ENCODE data around the gene AK8.
A peak's percentile ranks its signal among the peaks of the same experiment; 100 is the strongest.

The AK8 gene, protein sequence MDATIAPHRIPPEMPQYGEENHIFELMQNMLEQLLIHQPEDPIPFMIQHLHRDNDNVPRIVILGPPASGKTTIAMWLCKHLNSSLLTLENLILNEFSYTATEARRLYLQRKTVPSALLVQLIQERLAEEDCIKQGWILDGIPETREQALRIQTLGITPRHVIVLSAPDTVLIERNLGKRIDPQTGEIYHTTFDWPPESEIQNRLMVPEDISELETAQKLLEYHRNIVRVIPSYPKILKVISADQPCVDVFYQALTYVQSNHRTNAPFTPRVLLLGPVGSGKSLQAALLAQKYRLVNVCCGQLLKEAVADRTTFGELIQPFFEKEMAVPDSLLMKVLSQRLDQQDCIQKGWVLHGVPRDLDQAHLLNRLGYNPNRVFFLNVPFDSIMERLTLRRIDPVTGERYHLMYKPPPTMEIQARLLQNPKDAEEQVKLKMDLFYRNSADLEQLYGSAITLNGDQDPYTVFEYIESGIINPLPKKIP

GRCh38 chr9:132877824-132878694 is at the start of gene AK8:
Gene AK8, minus strand, starts transcription at chr9:132878284. Its CDS starts 29 bp downstream, at chr9:132878255.
- peak; percentile 26 to 71 (median 51) for DNase-seq (ENCODE audit: low read depth in 3 of 3, low spot score in 1 of 3)

DNA sequence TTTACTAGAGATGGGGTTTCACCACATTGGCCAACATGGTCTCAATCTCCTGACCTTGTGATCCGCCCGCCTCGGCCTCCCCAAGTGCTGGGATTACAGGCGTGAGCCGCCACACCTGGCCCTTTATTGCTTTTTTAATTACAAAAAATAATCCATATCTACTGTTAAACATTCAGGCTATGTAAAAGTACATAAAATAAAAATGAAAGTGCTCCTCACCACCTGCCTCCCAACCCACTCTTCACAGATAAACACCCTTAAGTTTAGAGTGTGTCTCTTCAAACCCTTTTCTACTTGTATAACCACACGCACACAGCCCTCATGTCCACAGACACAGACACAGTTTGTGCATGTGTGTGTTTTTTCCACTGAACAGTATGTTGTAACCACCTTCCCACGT is 49.6 kb upstream of the AK8 start:
- no peak for DNase-seq (ENCODE audit: low read depth in 3 of 3, low spot score in 1 of 3)

- no peak for DNase-seq (ENCODE audit: low read depth in 3 of 3, low spot score in 1 of 3)
Measured at GRCh38 chr9:132923346-132923902, 45.3 kb upstream of the AK8 start.

DNA sequence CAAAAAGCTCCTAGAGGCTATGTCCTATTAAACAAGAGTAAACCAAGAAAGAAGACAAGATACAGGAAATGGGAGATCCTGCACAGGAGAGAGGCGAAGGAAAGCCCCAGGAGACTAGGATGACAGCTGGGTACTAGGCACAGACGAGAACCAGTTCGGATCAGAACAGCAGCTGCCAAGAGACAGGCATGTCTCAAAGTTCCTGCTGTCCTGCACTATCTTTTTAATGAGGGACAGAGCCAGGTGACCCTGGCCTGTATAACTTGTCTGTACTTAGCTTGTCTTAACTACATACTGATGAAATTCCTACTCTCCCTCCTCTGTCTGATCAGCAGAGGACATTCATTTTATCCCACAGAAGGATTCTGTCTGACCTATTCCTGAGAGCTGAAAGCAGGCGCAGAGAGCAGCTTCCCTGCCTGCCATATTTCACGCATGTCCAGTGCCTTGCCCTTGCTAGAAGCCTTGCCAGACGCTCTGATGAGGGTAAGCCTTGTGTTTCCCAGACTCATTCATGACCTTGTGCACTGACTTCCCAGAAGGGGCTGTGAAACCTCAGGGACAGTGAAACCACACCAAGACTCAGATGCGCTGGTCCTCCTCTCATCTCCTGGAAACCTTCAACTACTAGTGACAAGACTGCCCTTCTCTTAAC is 41.7 kb upstream of the AK8 start:
- no peak for DNase-seq (ENCODE audit: low read depth in 3 of 3, low spot score in 1 of 3)

GRCh38 chr9:132914924-132915323 is 36.8 kb upstream of the AK8 start:
- no peak for DNase-seq (ENCODE audit: low read depth in 3 of 3, low spot score in 1 of 3)

DNA sequence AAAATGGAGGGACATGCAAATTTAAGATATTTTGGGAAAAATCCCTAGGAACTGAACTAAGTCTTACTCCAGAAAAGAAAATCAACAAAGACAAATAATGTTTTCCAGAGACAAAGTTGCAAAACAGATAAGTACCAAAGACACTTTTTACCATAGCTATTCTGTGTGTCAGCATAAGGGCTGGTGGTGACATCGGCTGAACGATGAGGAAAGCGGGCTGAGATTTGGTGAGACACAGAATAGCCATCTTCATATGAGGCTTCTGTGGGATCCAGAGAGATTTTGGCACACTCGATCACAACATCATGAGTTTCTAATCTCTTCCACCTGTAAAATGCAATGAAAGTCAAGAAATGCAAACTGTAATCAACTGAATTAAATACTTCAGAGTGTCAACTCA is 34.0 kb upstream of the AK8 start:
- no peak for DNase-seq (ENCODE audit: low read depth in 3 of 3, low spot score in 1 of 3)

- DNase-seq (ENCODE audit: low read depth in 3 of 3, low spot score in 1 of 3) = no peak
Measured at GRCh38 chr9:132910376-132910775, 32.3 kb upstream of the AK8 start.

GRCh38 chr9:132909311-132909710 is 31.2 kb upstream of the AK8 start:
- DNase-seq (ENCODE audit: low read depth in 3 of 3, low spot score in 1 of 3) = no peak

DNA sequence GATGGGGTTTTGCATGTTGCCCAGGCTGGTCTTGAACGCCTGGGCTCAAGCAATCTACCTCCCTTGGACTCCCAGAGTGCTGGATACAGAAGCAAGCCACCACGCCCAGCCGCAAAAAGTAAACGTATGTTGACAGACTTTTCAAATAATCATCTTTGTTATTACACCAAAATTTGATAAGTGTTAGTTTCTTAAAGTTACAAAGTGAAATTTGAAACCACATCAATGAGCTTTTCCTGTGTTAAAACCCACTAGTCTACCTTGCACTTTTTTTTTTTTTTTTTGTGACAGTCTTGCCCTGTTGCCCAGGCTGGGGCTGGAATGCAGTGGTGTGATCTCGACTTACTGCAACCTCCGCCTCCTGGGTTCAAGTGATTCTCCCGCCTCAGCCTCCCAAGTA is 30.6 kb upstream of the AK8 start:
- no peak for DNase-seq (ENCODE audit: low read depth in 3 of 3, low spot score in 1 of 3)

DNA sequence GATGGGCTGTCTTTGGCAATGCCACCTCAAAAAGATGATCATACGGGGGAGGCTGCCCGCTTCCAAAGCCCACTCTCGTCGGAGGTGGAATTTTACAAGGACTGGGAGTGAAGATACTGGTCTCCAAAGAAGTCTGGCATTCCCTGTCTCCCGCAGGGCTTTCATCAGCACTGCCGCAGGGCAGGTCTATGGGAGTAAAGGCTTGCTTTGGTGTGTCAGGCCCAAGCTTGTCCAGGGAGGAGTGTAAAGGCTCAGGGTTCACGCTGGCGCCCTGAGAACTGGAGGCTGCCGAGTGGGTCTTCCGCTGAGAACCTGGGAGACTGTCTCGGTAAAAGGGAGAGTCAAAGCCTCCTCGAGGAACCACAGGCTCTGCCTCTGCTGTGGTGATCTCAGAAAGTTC is 27.6 kb upstream of the AK8 start:
- DNase-seq (ENCODE audit: low read depth in 3 of 3, low spot score in 1 of 3) = no peak

- no peak for DNase-seq (ENCODE audit: low read depth in 3 of 3, low spot score in 1 of 3)
Measured at GRCh38 chr9:132903574-132904492, 25.7 kb upstream of the AK8 start.

DNA sequence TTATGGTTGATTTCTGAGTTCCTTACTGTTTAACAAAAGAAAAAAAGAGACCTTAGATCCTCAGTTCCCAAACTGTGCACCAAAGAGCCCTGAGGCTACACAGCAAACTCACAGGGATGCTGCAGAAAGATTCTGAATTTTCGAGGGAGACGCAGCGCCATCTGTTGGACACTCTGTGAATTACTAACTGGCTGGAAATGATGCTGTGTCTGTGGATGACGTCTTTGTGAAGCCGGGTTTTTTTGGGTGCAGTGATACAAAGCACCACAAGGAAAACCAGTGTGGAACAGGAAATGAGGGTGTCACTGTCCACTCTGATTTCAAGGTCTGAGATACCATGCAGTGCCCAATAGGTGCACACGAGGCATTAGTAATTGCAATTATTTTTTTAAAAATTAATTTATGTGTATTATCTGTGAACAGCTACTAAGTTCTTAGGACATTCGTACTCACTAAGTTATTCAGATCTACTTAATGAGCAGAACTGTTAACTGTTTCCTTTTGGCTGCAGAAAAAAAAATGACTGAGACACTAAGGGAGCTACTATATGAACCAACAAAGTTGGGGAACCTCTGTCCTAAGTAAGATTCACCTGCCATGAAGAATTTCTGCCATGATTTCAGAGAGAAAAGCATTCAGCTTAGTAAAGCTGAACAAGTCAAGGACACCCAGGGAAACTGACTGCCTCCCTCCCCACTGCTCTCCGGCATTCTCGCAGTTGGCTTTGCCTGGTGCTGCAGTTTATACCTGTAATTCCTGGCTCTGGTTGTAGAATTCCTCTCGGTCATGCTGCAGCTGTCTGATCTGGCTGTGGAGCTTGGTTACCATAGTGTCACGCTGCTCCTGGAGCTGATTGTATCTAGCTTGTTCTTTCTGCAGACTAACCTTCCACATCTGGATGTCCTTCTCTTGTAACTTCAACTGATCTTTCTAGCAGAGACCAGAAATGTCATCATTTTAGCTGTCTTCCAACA is 24.1 kb upstream of the AK8 start:
- peak; percentile 40 to 57 (median 52) for DNase-seq (ENCODE audit: low read depth in 3 of 3, low spot score in 1 of 3)

GRCh38 chr9:132898051-132898450 is 20.0 kb upstream of the AK8 start:
- DNase-seq (ENCODE audit: low read depth in 3 of 3, low spot score in 1 of 3) = no peak

- no peak for DNase-seq (ENCODE audit: low read depth in 3 of 3, low spot score in 1 of 3)
Measured at GRCh38 chr9:132896906-132897305, 18.8 kb upstream of the AK8 start.

- no peak for DNase-seq (ENCODE audit: low read depth in 3 of 3, low spot score in 1 of 3)
Measured at GRCh38 chr9:132896264-132896663, 18.2 kb upstream of the AK8 start.

GRCh38 chr9:132894862-132895835 is 17.1 kb upstream of the AK8 start:
- DNase-seq (ENCODE audit: low read depth in 3 of 3, low spot score in 1 of 3) = no peak

GRCh38 chr9:132894346-132894745 is 16.3 kb upstream of the AK8 start:
- DNase-seq (ENCODE audit: low read depth in 3 of 3, low spot score in 1 of 3) = no peak

DNA sequence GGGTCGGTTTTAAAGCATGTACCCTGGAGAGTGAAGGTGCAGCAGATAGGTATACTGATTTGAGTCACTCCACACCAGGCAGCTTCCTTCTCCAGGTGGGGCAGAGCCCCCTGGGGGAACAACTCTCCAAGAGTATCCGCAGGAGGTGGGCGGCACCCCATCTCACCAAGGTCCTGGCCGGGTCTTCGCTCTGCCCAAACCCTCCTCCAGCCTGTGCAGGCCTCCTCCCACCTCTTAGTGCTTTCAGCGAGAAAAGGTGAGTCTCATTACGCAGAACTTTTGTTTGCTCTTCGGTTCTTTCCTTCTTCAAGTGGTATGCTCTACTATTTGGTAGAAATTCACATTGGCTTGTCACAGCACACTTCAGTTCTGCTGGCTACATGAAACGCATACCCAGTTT is 14.3 kb upstream of the AK8 start:
- DNase-seq (ENCODE audit: low read depth in 3 of 3, low spot score in 1 of 3) = no peak

Measured in stimulated activated CD4-positive, alpha-beta T cell treated with anti-CD3 and anti-CD28 coated beads, TNF-alpha, amount 100 ng/mL, for 1 hour (primary cell).